Right forelimb (tissue), 1 donor: Measurements from ENCODE around the gene CLTCL1.

Source experiments
- DNase-seq: peaks from one replicate; pipeline ENCODE4 v3.0.0-alpha.2; 2018

CLTCL1 gene

DNA sequence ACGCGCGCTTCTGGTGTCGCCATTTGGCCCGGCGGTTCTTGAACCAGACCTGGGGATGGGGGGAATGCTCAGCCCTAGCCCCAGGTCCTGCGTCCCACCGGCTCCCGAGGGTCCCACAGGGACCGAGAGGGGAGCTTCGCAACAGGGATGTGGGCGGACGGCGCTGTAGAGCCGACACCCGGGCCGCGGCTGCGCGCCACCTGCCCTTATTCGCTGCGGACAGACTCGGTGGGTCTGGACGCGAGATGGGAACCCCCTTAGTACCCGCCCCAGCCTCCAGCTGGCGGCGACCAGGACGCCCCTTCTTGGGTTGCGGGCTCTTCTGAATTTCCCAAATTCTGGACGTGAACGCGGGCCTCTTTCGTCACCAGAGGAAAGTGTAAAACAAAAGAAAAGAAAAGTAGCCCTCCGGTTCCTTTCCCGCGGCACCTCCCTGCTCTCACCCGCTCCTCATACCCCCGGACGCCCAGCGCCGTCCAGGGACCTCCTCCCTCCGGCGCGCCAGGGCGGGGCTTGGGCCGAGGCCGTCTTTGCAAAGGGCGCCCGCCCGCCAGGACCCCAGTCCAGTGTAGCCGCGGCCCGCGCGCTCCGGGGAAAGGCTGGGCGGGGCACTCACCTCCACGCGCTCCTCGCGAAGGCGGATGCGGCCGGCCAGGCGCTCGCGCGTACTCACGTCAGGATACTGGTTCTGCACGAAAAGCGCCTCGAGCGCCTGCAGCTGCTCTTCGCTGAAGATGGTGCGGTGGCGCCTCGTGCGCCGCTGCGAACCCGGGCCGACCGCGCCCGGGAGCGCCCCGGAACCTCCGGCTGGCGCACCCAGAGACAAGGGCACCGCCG is 142.3 kb downstream of the CLTCL1 start:
- no peak for DNase-seq

DNA sequence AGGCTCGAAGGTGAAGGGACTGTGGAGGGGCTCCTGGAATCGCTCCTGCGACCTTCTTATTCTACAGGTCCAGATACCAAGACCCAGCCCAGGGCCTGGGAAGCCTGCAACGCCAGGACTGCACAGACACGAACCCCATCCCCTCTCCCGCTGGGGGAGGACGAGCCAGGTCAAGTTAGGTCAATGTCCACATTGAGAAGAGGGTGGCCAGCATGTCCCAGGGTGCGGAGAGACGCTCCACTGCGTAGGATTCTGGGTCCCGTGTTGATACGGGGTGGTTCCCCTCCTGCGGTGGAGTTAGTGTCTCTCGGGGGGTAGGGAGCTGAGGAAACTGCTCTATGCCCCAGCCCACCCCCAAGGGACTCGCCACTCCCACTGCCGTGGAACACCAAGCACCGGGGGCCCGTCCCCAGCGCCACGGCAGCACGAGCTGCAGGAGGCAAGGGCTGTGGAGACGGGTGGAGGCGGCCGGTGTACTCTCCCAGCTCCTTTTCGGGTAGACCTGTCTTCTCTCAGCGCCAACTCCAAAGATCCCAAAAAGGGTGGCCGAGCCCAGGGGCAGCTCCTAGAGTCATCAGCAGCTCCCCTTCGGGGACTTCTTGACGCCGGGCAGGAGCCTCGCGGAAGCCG is 143.0 kb downstream of the CLTCL1 start:
- no peak for DNase-seq

DNA sequence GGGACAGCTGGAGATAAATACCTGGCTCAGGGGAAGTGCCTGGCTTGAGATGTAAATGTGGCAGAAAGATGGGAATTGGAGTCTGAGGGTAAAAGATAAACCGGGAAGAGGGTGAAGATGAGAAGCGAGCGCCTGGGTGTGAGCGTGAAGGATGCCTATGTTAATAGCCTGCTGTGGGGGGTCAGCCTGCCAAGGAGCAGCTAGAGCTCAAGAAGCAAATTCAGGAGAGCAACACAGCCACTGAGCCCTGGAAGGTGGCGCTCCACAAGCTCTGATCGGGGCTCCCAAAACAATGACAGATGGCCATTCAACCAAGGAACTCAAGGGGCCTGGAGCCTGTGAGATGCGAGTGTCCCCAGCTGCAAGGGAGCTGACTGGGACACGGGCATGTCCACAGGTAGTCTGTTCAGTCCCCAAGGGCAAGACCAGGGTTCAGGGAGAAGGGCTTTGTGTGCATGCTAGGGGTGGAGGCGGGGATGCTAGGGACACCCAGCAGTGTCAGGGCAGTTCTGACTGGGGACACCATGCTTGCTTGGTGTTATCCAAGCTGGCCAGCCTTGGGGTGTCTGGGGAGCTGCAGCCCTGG is 144.2 kb downstream of the CLTCL1 start:
- no peak for DNase-seq

DNA sequence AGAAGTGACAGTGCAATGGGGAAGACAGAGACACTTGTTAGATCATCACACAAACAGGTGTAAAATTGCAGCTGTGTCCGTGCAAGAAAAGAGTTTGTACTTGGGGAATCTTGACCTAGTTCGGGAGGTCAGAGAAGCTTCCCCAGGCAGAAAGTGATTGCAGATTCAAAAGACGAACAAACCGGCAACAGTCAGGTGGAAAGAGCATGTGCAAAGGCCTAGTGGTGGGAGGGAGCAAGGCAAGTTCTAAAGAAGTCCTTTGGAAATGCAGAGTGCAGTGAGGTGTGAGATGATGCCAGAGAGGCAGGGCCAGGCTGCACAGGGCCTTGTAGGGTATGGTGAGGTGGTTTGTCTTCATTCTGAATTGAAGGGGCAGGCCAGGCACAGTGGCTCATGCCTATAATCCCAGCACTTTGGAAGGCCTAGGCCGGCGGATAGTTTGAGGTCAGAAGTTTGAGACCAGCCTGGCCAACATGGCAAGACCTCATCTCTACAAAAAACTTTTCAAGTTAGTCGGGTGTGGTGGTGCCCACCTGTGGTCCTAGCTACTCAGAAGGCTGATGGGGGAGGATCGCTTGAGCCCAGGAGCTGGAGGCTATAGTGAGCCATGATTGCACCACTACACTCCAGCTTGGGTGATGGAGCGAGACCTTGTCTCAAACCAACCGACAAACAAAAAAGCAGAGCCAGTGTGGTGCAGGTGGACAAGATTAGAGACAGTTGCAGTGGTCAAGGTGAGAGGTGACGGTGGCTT is 145.1 kb downstream of the CLTCL1 start:
- no peak for DNase-seq

DNA sequence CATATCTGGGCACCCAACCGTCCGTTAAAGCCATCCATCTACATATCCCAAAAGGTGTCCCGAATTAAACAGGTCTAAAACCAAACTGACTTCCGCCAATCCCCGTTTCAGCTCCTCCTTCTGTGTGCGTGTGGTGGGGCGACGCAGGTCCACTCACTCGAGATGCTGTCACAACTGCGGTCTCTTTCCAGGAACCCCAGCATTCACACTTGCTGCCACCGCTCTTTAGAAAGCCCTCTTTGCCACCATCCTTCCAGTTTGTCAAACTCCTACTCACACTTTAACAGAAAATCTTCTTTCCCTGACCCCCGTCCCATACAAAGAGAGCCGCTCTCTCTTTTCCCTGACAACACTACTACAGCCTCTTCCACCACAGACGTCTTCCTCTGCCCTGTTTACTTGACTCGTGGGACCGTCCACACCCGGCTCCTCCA is 147.5 kb downstream of the CLTCL1 start:
- DNase-seq = no peak

DNA sequence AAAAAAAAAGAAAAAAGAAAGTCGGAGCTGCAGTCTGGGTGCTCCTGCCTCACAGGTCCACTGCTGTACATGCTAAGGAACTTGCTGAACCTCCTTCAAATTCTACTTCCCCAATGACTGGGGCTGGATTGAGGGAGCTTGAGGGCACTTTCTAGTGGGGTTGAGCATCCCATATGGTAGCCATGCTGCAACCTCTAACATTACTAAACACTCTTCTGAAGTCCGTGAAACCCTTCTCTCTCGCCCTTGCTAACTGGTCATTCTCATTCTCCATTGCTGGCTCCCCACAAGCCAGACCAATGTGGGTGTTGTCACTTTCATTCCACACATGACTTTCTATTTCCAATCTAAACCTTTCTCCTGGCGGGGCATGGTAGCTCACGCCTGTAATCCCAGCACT is 148.3 kb downstream of the CLTCL1 start:
- no peak for DNase-seq

DNA sequence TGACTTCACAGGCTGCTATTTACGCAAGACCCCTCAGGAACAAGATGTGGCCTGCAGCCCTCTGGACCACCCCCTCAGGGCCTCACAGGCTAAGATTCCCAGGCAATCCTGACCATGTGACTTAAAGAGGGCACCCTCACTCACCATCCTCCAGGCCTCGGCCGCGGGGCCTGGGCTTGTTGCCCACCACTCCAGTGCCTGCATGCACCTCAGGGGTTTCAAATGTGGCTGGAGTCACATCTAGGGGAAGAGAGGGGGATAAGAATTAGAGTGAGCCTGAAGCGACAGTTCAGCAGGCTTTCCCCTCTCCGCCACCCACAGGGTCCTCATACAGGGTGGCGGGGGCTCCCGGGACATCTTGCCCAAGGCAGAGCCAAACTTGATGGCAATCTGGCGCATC is 149.1 kb downstream of the CLTCL1 start:
- no peak for DNase-seq

DNA sequence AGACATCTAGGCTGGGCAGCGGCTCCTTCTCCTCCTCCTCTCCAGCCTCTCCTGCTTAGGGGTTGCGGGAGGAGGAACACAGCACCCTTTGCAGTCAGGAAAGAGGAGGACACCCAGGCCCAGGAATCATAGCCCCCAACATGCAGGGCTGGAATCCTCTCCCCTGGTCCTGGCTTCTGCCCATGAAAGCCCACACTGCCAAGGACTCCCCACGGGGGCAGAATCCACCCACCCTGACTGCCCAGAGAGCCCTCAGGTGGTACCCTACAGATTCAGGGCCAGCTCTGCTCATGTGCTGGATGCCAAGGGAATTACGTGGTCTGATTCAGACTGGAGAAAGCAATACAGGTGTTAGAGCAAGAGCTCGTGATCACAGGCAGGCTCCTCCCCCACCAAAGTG is 151.5 kb downstream of the CLTCL1 start:
- no peak for DNase-seq

DNA sequence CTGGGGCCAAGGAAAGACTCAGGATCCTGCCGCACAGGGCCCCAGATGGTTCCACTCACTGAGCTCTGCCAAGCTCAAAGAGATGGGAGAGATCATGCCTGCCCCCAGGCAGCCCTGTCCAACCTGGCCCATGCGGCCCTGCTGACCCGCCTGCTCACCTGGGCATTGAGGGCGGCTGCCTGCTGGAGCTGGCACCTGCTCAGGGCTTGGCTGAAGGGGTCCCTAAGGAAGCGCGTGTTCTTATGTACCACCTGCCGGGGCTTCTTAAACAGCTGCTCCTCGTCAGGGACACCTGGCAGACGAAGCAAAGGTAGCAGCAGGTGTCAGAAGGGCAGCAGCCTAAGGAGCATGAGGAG is 152.5 kb downstream of the CLTCL1 start:
- DNase-seq = no peak

DNA sequence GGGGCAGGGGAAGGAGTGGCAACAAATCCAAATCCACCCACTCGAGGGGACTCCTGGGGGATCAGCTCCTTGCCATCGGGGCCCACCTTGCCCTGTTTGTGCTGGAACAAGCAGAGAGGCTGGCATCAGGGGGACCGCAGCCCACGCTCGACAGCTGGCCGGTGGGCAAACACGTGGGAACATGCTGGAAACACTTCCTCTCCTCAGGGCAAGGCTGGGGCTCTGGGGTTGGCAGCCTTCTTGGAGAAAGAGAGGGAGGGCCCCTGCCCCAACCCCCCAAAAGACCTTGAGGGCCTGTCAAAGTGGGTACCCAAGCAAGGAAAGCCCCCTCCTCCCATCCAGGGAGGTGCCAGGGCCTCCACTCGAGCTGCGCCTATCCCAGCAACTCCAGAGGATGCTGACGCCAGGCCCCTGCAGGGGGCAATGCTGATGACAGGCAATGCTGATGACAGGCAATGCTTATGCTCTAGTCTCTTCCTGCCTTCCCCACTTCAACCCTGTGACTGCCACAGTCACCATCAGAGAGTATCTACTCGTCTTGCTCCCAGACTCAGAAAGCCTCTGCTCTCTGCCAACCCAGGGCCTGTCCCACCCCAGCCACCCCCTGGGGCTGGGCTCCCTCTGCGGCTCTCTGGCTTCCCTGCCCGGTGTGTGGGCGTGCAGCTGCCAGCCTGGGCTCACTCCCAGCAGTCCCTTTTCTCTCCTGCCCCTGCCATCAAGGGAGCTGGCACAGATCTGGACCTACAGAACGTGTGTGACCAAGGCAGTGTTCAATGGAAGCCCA is 153.1 kb downstream of the CLTCL1 start:
- no peak for DNase-seq

DNA sequence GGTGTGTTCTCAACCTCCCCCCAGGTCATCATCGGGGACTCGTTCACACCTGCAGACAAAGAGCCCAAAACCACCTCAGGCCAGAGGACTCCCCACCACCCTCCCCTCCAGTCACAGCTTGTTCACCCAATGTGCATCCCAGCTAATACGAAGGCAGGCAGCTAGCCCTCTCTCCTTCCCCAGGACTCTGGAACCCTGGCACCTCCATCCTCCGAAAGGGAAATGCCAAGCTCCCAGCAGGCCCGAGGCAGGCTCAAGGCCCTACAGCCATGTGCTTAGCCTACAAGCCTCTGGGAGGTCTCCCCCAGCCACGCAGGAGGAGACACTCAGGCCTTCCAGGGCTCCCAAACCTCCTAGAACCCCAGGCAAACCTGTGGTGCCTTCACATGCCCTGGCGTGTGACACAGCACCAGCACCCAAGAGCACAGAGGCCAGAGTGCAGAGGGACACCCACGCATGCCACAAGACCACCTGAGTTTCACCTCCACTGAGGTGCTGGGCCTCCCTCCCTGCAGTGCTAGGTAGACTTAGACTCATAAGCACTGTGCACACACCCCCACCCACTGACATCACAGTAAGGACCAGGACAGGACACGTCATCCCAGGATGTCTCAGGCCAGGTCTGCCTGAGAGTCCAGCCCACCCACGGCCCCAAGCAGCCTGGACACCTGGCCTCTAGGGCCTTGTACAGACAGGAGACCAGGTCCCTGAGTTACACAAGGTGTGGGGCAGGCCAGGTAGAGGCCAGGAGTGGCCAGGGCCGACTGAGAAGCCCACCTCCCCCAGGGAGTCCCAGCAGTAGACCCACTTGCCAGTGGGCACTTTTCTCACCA is 153.9 kb downstream of the CLTCL1 start:
- no peak for DNase-seq

DNA sequence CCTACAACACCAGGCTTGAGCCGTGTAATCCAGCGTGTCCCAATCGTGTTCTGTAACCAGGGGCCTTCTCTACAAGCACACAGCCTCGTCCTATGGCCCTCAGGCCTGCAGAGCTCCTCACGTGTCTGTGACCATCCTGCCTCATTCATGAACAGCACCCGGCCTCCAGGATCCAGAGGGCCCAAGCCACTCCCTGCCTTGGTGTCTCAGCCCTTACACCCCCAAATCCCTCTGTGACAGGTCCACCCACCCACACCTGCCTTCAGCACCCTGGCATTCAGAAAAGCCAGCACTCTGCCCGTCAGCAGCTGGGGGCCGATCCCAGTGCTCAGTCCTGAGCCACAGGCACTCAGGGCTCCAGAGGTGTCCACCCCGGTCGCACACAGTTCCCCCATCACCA is 154.6 kb downstream of the CLTCL1 start:
- no peak for DNase-seq

DNA sequence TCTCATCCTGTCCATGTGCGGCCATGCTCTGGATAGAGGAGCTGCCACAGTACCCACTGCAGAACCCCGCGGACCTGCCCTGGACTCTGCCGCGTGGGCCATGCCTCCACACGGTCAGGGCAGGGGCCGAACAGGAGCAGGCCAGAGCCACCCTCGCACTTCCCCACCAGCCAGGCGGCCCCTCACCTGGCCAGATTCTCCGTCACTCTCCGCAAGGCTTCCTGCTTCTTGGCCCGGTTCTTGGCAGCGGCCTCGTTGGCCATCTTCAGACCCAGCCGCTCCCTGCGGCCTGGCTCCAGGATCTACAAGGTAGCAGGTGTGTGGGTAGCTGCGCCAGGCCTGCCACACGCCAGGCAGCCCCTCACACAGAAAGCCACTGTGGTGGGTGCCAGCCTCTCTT is 156.6 kb downstream of the CLTCL1 start:
- no peak for DNase-seq

DNA sequence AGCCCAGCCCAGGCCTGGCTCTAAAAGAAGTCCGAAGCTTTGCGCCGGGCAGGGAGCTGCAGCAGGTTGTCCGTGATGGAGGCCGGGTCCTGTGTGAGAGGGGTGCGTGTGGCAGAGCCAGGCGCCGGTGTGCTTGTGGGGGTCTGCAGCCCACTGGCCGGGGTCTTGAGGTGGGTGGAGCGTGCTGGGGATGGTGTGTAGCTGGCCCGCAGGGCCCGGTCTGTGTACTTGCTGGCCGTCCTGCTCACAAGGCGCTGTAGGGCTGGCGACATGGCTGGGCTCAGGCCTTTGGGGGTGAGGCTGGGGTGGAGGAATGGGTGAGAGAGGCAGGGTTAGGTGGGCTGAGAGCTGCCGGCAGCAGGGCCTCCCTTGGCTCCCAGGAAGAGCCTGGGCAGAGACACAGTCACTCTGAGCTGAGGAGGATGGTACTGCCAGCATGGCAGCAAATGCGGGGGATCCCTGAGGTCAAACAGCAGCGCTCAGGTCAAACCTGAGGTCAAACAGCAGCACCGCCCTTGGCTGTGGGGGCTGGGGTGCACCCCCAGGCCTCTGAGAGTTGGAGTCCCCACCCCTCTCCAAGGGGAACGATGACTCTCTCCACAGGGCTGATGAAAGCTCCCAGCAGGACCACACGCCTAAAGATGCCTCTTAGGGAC is 157.2 kb downstream of the CLTCL1 start:
- DNase-seq = no peak

DNA sequence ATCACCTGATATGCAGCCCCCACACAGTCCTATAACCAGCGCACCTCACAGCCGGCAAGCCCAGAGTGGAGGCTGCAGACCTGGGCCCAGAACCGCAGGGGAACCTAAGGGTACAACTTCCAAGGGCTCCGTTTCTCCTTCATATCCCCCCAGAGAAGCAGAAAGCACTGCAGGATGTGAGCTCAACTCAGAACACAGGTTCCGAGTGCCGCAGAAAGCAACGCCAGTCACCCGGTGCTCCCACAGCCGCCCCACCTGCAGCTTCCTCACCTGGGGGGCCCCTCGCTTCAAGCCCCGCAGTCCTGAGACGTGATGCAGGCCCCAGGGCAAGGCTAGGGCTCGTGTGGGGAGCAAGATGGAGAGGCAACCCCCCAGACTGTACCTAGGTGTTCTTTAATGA is 158.0 kb downstream of the CLTCL1 start:
- DNase-seq = no peak

DNA sequence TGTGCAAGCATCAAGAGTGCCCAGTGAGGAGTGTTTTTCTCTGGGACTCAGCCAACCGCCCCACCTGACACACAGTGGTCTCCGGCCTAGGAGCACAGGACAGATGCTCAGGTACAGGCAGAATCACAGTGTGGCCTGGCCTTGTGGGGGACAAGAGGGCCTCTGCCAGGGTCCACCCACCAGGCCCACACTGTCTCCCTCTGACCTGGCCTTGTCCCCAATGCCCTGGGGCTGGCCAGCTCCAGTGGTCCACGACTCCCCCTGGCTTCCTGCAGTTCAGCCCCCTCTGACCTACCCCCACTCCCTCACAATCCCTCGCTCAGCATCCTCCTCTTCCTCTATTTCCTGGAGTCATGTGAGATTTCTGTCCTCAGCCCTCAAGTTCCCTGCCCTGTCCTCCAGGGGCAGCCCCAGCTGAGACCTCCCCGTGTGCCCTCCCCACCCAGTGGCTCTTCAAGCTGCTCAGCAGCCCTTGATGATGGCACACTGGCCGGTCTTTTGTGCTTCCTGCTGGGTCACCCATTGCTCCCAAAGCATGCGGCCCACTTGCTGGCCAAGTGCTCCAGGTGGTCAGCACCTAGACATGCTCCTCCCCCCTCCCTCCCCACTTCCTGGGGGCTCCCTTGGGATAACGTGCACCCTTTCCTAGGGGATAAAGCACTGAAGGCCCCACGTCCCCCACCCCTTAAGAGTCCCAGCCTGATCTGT is 158.7 kb downstream of the CLTCL1 start:
- DNase-seq = no peak

DNA sequence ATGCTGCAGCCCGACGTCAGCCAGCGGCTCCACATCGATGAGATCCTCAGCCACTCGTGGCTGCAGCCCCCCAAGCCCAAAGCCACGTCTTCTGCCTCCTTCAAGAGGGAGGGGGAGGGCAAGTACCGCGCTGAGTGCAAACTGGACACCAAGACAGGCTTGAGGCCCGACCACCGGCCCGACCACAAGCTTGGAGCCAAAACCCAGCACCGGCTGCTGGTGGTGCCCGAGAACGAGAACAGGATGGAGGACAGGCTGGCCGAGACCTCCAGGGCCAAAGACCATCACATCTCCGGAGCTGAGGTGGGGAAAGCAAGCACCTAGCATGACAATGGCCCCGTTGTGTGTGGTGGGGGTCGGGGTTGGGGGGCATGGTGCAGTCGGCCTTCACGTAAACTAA is 159.4 kb downstream of the CLTCL1 start:
- no peak for DNase-seq

DNA sequence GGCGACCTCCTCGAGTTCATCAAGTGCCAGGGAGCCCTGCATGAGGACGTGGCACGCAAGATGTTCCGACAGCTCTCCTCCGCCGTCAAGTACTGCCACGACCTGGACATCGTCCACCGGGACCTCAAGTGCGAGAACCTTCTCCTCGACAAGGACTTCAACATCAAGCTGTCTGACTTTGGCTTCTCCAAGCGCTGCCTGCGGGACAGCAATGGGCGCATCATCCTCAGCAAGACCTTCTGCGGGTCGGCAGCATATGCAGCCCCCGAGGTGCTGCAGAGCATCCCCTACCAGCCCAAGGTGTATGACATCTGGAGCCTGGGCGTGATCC is 159.9 kb downstream of the CLTCL1 start:
- DNase-seq = no peak

DNA sequence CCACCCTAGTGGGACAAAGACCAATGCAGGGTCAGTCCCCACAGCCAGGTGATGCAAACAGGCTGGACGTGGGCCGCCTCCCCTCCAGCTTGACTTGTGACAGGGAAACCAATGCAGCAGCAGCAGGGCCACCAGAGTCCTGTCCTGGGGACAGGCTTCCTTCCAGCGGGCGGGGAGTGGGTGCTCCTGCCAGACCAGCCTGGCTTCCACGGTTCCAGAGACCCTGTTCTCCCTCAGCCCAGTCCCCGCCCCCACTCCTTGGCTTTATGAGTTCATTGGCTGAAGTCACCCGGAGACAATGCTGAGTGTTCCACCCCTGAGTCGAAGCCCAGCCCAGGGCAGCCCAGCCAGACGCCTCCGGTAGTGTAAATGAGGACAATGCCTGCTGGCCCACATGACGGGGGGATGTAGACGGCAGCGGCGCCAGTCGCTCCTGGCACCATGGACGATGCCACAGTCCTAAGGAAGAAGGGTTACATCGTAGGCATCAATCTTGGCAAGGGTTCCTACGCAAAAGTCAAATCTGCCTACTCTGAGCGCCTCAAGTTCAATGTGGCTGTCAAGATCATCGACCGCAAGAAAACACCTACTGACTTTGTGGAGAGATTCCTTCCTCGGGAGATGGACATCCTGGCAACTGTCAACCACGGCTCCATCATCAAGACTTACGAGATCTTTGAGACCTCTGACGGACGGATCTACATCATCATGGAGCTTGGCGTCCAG is 160.4 kb downstream of the CLTCL1 start, which contains the start of gene TSSK2:
TSS of gene TSSK2 (plus strand) at position 350 of the 726 bp plus-strand sequence. CDS start at position 442, 92 bp downstream.
- no peak for DNase-seq

DNA sequence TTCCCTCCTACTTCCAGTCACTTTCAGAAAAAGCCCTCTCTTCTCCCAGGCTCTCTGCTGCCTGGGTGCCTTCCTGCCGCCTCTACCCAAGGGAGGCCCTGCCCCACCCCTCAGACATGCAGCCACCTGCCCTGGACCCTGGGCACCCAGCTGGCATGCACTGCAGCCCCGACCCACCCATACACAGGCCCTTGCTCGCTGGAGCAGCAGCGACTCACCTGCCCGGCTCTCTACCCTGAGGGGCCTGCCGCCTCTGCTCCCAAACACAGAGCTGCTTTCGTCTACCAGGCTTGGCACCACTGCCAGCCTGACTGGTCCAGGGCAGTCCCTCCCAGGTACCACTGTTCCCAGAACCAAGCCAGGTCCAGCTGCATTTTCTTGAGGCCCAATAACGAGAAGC is 161.6 kb downstream of the CLTCL1 start:
- DNase-seq = no peak
